GM18502 (cell line): ENCODE data around the gene PLEKHA7.
"Not testable (repeated sequence)": the region's sequence is repeated elsewhere in the genome, so short reads cannot be mapped to it uniquely, and the experiment has no call there.

Source experiments
- ATAC-seq: cut with Tn5 transposase; IDR thresholded peaks from one replicate; pipeline ENCODE4 v1.9.1; 2021; ENCODE audit warnings: mild to moderate bottlenecking; ENCODE audit not compliant: unreplicated experiment, poor library complexity

The PLEKHA7 gene, protein sequence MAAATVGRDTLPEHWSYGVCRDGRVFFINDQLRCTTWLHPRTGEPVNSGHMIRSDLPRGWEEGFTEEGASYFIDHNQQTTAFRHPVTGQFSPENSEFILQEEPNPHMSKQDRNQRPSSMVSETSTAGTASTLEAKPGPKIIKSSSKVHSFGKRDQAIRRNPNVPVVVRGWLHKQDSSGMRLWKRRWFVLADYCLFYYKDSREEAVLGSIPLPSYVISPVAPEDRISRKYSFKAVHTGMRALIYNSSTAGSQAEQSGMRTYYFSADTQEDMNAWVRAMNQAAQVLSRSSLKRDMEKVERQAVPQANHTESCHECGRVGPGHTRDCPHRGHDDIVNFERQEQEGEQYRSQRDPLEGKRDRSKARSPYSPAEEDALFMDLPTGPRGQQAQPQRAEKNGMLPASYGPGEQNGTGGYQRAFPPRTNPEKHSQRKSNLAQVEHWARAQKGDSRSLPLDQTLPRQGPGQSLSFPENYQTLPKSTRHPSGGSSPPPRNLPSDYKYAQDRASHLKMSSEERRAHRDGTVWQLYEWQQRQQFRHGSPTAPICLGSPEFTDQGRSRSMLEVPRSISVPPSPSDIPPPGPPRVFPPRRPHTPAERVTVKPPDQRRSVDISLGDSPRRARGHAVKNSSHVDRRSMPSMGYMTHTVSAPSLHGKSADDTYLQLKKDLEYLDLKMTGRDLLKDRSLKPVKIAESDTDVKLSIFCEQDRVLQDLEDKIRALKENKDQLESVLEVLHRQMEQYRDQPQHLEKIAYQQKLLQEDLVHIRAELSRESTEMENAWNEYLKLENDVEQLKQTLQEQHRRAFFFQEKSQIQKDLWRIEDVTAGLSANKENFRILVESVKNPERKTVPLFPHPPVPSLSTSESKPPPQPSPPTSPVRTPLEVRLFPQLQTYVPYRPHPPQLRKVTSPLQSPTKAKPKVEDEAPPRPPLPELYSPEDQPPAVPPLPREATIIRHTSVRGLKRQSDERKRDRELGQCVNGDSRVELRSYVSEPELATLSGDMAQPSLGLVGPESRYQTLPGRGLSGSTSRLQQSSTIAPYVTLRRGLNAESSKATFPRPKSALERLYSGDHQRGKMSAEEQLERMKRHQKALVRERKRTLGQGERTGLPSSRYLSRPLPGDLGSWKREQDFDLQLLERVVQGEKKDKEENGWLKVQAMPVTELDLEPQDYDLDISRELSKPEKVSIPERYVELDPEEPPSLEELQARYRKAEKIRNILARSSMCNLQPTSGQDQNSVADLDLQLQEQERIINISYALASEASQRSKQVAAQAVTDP

DNA sequence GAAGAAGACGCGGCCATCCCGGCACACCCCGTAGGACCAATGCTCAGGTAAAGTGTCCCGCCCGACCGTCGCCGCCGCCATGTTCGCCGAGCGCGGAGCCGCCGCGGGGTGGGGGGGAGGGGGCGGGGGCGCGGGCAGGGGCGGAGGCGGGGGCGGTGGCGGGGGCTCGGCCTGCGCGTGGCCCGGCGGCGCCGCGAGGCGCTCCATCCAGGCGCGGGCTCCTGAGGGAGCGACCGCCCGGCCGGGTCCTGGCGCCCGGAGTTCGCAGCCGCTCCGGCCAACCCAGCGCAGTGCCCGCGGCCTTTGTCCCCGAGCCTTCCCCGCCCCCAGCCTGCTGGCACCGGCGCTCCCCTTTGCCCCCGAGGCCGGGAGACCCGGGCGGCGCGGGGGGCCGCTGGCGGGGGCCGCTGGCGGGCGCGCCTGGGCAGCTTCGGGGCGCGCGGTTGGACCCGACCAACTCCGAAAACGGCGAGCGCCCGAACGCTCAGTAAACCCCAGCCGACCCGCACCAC, at the start of gene PLEKHA7:
PLEKHA7 (minus strand) TSS at position 94 of the 512 bp plus-strand sequence; CDS start at position 81, 13 bp downstream.
- ATAC-seq = no peak

- peak; percentile 73 for ATAC-seq
Observed at GRCh38 chr11:17063171-17064002, 49.2 kb upstream of the PLEKHA7 start.

- not testable (repeated sequence) for ATAC-seq
Observed at GRCh38 chr11:17051146-17051545, 36.9 kb upstream of the PLEKHA7 start.

DNA sequence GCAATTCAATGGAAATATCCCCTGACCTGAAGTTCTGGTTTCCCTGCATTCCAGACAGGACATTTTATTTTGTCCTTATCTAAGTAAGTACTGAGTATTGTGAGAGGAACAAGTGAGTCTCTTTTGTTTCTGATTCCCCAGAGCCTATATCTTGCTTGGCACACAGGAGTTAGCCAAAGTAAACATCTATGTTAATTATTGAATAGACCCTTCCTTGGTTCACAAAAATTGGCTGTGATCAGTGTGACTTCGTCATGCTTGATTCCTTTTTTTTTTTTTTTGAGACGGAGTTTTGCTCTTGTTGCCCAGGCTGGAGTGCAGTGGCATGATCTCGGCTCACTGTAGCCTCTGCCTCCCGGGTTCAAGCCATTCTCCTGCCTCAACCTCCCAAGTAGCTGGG, 34.3 kb upstream of the PLEKHA7 start:
- not testable (repeated sequence) for ATAC-seq

- ATAC-seq = no peak
Observed at GRCh38 chr11:17046690-17047089, 32.5 kb upstream of the PLEKHA7 start.

DNA sequence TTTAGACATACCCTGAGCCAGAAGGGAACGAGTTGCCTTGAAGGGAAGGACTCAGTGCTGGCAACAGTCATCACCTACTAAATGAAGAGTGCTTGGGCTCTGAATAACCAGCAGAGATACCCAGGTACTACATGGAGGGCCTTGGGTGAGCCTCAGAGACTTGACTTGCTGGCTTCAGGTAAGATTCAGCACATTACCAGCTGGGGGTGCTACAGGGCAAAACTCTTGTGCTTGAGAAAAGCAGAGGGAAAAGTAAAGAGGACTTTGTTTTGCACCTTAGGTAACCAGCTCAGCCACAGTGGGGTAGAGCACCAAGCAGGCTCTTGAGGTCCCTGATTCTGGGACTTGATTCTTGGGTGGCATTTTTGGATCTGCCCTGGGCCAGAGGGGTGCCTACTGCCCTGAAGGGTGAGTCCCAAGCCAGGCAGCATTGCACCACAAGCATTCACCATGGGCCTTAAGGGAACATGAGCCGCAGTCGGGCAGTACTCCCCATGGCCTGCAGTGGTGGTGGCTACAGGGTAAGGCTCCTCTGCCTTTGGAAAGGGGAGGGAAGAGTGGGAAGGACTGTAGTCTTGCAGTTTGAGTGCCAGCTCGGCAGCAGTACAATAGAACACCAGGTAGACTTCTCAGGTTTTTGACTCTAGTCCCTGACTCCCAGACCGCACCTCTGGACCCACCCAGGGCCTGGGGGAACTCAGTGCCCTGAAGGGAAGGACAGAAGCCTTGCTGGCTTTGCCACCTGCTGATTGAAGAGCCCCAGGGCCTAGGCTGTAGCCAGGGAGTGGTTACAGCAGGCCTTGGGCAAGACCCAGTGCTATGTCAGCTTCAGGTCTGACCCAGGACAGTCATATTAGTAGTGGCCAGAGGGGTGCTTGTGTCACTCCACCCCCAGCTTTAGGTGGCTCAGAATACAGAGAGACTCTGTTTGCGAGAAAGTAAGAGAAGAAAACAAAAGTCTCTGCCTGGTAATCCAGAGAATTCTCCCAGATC, 22.7 kb upstream of the PLEKHA7 start:
- ATAC-seq = no peak

GRCh38 chr11:17034027-17034426, 19.8 kb upstream of the PLEKHA7 start:
- not testable (repeated sequence) for ATAC-seq

GRCh38 chr11:17026487-17027082, 12.4 kb upstream of the PLEKHA7 start:
- ATAC-seq = no peak

DNA sequence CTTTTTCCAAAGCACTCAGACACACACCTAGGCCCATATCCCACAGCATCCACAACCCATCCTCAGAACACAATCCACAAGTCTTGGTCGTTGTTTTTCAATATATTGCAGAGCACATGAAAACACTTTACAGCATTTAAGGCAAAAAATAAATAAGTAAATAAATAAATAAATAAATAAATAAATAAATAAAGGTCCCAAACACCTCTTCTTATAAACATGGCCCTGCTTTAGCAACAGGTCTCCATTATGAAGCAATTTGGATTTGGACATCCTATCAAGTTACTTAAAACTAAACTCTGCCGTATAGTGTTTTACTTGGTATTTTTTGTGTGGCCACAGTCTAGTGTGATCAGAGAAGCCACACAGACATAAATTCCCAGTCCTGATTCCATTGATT, 10.7 kb upstream of the PLEKHA7 start:
- no peak for ATAC-seq

GRCh38 chr11:17021511-17021910, 7.3 kb upstream of the PLEKHA7 start:
- ATAC-seq = no peak

GRCh38 chr11:17020831-17021230, 6.6 kb upstream of the PLEKHA7 start:
- ATAC-seq = no peak

DNA sequence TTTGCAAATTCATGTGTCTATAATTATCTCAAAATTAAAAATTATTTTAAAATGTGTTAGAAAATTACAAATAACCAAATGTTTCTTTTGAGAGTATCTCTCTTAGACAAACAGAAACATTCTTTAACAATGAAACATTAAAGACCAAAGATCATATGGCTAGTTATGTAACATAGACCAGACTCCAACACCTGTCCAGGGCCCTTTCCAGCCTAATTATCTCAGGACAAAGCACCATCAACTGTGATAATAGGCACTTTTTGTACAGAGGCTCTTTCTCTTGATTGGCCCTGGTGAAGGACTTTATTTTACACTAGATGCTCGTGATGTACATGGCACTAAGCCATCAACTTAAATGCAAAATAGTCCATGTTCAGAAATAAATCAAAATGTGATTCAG, 5.0 kb upstream of the PLEKHA7 start:
- no peak for ATAC-seq

GRCh38 chr11:17015627-17016126, 1.5 kb upstream of the PLEKHA7 start:
- ATAC-seq = no peak

GRCh38 chr11:17014833-17015626, 816 bp upstream of the PLEKHA7 start:
- no peak for ATAC-seq

DNA sequence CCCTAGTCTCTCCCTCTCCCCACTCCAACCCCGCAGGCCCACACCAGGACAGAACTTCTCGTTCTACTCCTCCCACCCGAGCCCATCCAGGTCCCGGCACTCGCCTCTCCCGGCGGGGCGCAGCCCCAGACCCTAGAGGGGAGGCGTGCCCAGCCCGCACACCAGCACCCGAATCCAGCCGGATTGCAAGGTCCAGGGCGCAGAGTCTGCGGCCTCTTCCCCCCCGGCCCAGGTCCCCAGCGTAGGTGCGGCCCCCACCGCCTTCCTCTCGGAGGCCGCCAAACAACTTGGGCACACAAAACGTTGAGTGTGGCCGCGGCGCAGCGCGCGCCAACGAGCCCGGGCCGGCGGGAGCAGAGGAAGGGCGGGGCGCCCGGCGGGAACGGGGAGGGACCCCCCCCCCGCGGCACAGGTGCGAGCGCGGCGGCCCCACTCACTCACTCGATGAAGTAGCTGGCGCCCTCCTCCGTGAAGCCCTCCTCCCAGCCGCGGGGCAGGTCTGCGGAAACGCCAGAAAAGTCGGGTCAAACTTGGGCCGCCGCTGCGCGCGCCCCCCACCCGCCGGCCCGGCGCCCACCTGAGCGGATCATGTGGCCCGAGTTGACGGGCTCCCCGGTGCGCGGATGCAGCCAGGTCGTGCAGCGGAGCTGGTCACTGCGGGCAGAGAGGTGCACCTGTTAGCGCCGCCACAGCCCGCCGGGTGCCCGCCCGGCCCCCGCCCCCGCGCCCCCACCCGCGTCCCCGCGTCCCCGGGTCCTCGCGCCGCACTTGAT, 480 bp downstream of the PLEKHA7 start:
- no peak for ATAC-seq
